SK-N-SH (cell line): ENCODE data around the gene SETD1A. TPM values are rescaled to one million over a fixed set of nuclear protein-coding genes. Genes with fewer than 3 reads are reported as not detected.

Experiments used
- CTCF ChIA-PET: fragments of 300-600, 350-600 bp; formaldehyde crosslinking; extraction: SDS; loops from one replicate; lab custom pipeline; 2021; lab: Yijun Ruan, JAX
- POLR2A ChIA-PET: fragments of 350-600 bp; sonication (Branson Sonifier 250); formaldehyde crosslinking; extraction: SDS; loops from one replicate; lab custom pipeline; 2020; ENCODE audit warnings: antibody characterized with exemption, inconsistent platforms; lab: Yijun Ruan, JAX
- DNase-seq: peaks from one replicate; pipeline ENCODE4 v3.0.0; 2012
- H2AFZ ChIP-seq: fragments of 200-600 bp; sonication (generic); 2 replicates; pipeline ENCODE4 v1.8.1; 2016; ENCODE audit warnings: antibody characterized with exemption, mild to moderate bottlenecking, low read depth
- H3F3A ChIP-seq: fragments of 200-600 bp; sonication (generic); replicated peaks from 2 replicates; pipeline ENCODE3; 2016; ENCODE audit warnings: antibody characterized with exemption, mild to moderate bottlenecking; ENCODE audit not compliant: insufficient read depth
- H3K27ac ChIP-seq, 2 experiments: fragments of 200-500 bp in 1 of 2; fragments of 200-600 bp in 1 of 2; sonication (Bioruptor generic) in 1 of 2; sonication (generic), shearing (Covaris generic) in 1 of 2; 2 replicates each; pipeline versions ENCODE4 v1.5.1 to v1.6.1; 2014 to 2016; ENCODE audit warnings: low read depth in 2 of 2, inconsistent platforms in 1 of 2, low read length in 1 of 2, mild to moderate bottlenecking in 1 of 2, mixed read lengths in 1 of 2
- H3K27me3 ChIP-seq: fragments of 200-600 bp; sonication (generic), shearing (Covaris generic); 2 replicates; pipeline ENCODE4 v1.6.1; 2016; ENCODE audit warnings: mixed run types; ENCODE audit not compliant: insufficient read depth
- H3K36me3 ChIP-seq, 2 experiments: fragments of 200-500 bp in 1 of 2; fragments of 200-600 bp in 1 of 2; sonication (Bioruptor generic) in 1 of 2; sonication (generic) in 1 of 2; replicated peaks in 1 of 2; 2 replicates each; pipeline versions ENCODE3 to v1.5.1; 2014 to 2016; ENCODE audit warnings: low read length in 1 of 2, mild to moderate bottlenecking in 1 of 2; ENCODE audit not compliant: insufficient read depth in 2 of 2, control insufficient read depth in 1 of 2
- H3K4me1 ChIP-seq, 2 experiments: fragments of 200-500 bp in 1 of 2; fragments of 200-600 bp in 1 of 2; sonication (Bioruptor generic) in 1 of 2; sonication (generic), shearing (Covaris generic) in 1 of 2; 2 replicates each; pipeline versions ENCODE4 v1.5.1 to v1.6.1; 2014 to 2016; ENCODE audit warnings: low read depth in 1 of 2, low read length in 1 of 2, mixed run types in 1 of 2; ENCODE audit not compliant: insufficient read depth in 2 of 2, control insufficient read depth in 1 of 2
- H3K4me2 ChIP-seq: fragments of 200-600 bp; sonication (generic), shearing (Covaris generic); 2 replicates; pipeline ENCODE4 v1.6.1; 2017; ENCODE audit warnings: mixed run types
- H3K4me3 ChIP-seq, 2 experiments: fragments of 200-500 bp in 1 of 2; fragments of 200-600 bp in 1 of 2; sonication (Bioruptor generic) in 1 of 2; sonication (generic), shearing (Covaris generic) in 1 of 2; 2 replicates each; pipeline versions ENCODE4 v1.5.1 to v1.8.1; 2014 to 2016; ENCODE audit warnings: low read depth in 2 of 2, inconsistent platforms in 1 of 2, low read length in 1 of 2, mild to moderate bottlenecking in 1 of 2, mixed read lengths in 1 of 2, moderate library complexity in 1 of 2
- H3K79me2 ChIP-seq: fragments of 200-600 bp; sonication (generic); 2 replicates; pipeline ENCODE4 v1.8.1; 2017; ENCODE audit warnings: mild to moderate bottlenecking; ENCODE audit not compliant: insufficient read depth
- H3K9ac ChIP-seq: fragments of 200-600 bp; sonication (generic); 2 replicates; pipeline ENCODE4 v1.6.1; 2017; ENCODE audit warnings: mixed run types
- H3K9me2 ChIP-seq: fragments of 200-600 bp; sonication (generic); 2 replicates; pipeline ENCODE4 v1.6.1; 2017; ENCODE audit warnings: mixed run types
- H3K9me3 ChIP-seq: fragments of 200-600 bp; sonication (generic); 2 replicates; pipeline ENCODE4 v1.6.1; 2017; ENCODE audit warnings: mixed run types, mild to moderate bottlenecking, moderate library complexity
- H4K20me1 ChIP-seq: fragments of 200-600 bp; sonication (generic); 2 replicates; pipeline ENCODE4 v1.6.1; 2017; ENCODE audit warnings: mild to moderate bottlenecking, mixed run types; ENCODE audit not compliant: insufficient read depth
- EP300 ChIP-seq, 2 experiments: IDR thresholded peaks; 2 replicates each; pipeline versions ENCODE4 v1.4.0 to v1.6.1; 2012; ENCODE audit warnings: borderline replicate concordance in 1 of 2, low read depth in 1 of 2, low read length in 1 of 2
- FOSL2 ChIP-seq: IDR thresholded peaks from 2 replicates; pipeline ENCODE4 v1.4.0; 2012; ENCODE audit warnings: low read depth, mild to moderate bottlenecking, moderate library complexity, borderline replicate concordance
- GABPA ChIP-seq: IDR thresholded peaks from 2 replicates; pipeline ENCODE4 v1.4.0; 2012; ENCODE audit warnings: low read depth, mild to moderate bottlenecking
- JUND ChIP-seq: IDR thresholded peaks from 2 replicates; pipeline ENCODE4 v1.4.0; 2012
- MEF2A ChIP-seq: IDR thresholded peaks from 2 replicates; pipeline ENCODE4 v1.4.0; 2012; ENCODE audit warnings: low read depth, borderline replicate concordance
- NFIC ChIP-seq: IDR thresholded peaks from 2 replicates; pipeline ENCODE4 v1.4.0; 2012; ENCODE audit warnings: borderline replicate concordance
- POLR2AphosphoS5 ChIP-seq: IDR thresholded peaks from 2 replicates; pipeline ENCODE4 v1.6.1; 2012; ENCODE audit warnings: low read depth, low read length
- TAF1 ChIP-seq: IDR thresholded peaks from 2 replicates; pipeline ENCODE4 v1.6.1; 2012; ENCODE audit warnings: low read depth, mild to moderate bottlenecking, low read length, moderate library complexity, borderline replicate concordance
- TCF12 ChIP-seq: IDR thresholded peaks from 2 replicates; pipeline ENCODE4 v1.4.0; 2012
- TEAD4 ChIP-seq: IDR thresholded peaks from 2 replicates; pipeline ENCODE4 v1.4.0; 2012; ENCODE audit warnings: mild to moderate bottlenecking, borderline replicate concordance; ENCODE audit not compliant: insufficient read depth
- WGBS: methylation state at CpG from one replicate; pipeline ENCODE4 v1.1.6; 2017; ENCODE audit warnings: low lambda C conversion rate; 5-methylcytosine and 5-hydroxymethylcytosine counted together
- polyA plus RNA-seq, 3 experiments: library from polyadenylated mRNA; depleted of rRNA; stranded (reverse); fragments of >200 nt; gene quantifications; 2 replicates each; pipeline ENCODE4 v1.2.3, GENCODE V29; 2012
- TF ChIP-seq, protein P1 (sequence below): IDR thresholded peaks from 2 replicates; pipeline ENCODE4 v1.4.0; 2012; ENCODE audit warnings: low read depth
- TF ChIP-seq, protein P2 (sequence below): IDR thresholded peaks from 2 replicates; pipeline ENCODE4; 2012

SETD1A gene
- polyA plus RNA-seq, 1 of the 3 experiments (the other 2 are of a cell fraction): 6.8 TPM

DNA sequence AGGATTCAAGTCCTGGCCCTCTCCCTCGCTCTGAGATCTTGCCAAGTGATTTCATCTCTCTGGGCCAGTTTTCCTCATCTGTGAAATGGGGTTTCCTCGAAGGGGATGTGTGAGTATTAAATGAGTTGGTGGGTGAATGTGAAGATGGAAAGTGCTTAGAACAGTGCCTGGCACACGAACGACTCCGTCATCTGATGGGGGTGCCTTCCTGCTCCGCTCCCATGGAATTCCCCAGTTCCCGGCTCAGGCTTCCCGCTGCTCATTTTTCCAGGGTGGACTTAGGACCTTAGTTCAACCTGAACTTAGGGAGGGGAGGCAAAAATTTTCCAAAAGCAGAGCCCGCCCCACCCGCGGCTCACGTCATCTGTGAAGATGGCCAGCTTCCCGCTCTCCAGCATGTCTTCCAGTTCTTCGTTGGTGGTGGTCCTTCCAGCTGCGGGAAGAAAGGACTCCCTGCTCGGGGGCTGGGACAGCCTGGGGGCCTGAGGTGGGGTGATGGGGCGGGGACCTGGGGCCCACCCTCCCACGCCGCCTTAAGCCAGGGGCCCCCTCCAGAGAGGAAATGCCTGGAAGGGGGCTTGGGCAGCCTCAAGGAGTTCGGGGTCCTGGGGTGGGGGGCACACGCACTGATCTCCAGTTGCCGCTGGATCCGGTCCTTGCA lies 38.9 kb downstream of the SETD1A start (continued):
- no peak for TF ChIP-seq TCF12

DNA sequence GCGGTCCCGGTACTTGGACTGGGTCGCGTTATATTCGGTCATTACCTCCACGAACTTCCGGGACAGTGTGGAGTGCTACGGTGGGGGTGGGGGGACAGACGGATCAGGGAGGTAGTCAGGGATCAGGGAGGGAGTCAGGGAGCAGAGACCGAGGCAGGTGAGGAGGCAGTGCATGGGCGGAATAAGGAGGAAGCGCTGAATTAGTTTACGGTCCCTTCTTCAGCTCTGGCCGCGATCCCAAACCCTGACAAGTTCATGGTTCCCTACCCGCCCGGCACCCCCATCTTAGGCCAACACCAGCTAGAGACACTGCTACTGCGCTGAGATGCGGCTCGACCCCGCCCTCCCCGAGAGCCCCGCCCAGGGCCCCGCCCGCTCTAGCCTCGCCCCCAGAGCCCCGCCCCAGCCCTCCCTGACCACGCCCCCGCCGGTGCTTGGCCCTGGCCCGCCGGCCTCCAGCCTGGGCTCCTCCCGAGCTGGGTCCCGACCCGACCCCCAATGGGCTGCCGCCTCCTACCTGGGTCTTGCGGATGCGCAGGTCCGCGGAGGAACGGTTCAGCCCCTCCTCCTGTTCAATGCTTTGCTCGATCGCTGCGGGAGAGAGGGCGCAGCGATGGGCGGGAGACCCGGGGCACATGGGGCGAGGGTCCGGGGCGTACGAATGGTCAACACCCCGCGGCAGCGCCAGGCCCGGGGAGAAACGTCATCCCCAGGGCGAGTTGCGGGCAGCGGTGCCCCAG lies 39.6 kb downstream of the SETD1A start:
- peak overlapping the region in 1 of 2 experiments; percentile 25; a peak in 2 of 4 replicates for H3K4me3 ChIP-seq
- no peaks in the 10 kb centered on the region for H3K9me3 ChIP-seq
- WGBS: 28% methylated on average over 34 of the region's 60 CpGs
- DNase-seq: peak; percentile 97
- peak overlapping the region; percentile 78 for H3K4me2 ChIP-seq
- TF ChIP-seq TAF1: 0 out of 2 replicates have a peak, but pooled peaks have one; percentile 14
- TF ChIP-seq, protein P1, sequence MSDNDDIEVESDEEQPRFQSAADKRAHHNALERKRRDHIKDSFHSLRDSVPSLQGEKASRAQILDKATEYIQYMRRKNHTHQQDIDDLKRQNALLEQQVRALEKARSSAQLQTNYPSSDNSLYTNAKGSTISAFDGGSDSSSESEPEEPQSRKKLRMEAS: no peak
- H2AFZ ChIP-seq: peak overlapping the region; percentile 55; the same call in 1 of the 2 replicates
- CTCF ChIA-PET: interaction anchor here (0.6 to 2.6 kb wide), 4 partner anchors 11 to 145 kb away, joined by 3 to 15 read pairs (median 3); partner anchors contain the start of gene HSD3B7
- H3K79me2 ChIP-seq: no peaks in the 10 kb centered on the region
- H3K9me2 ChIP-seq: no peaks in the 10 kb centered on the region
- POLR2A ChIA-PET: interaction anchor here (1.1 kb wide), 1 partner anchor 9 kb away, joined by 5 read pairs; no protein-coding TSS in a partner anchor
- peaks cover 23% of the 10 kb centered on the region for H3F3A ChIP-seq
- peak overlapping the region; percentile 45 to 92; a peak in 3 of 4 replicates for H3K27ac ChIP-seq
- H4K20me1 ChIP-seq: no peaks in the 10 kb centered on the region
- peaks cover 14 to 18% of the 10 kb centered on the region in 2 experiments; a peak in 3 of 4 replicates for H3K4me1 ChIP-seq
- peaks cover 2 to 3% of the 10 kb centered on the region in 2 experiments for H3K36me3 ChIP-seq
- H3K9ac ChIP-seq: peak overlapping the region; percentile 65
- no peaks in the 10 kb centered on the region for H3K27me3 ChIP-seq

DNA sequence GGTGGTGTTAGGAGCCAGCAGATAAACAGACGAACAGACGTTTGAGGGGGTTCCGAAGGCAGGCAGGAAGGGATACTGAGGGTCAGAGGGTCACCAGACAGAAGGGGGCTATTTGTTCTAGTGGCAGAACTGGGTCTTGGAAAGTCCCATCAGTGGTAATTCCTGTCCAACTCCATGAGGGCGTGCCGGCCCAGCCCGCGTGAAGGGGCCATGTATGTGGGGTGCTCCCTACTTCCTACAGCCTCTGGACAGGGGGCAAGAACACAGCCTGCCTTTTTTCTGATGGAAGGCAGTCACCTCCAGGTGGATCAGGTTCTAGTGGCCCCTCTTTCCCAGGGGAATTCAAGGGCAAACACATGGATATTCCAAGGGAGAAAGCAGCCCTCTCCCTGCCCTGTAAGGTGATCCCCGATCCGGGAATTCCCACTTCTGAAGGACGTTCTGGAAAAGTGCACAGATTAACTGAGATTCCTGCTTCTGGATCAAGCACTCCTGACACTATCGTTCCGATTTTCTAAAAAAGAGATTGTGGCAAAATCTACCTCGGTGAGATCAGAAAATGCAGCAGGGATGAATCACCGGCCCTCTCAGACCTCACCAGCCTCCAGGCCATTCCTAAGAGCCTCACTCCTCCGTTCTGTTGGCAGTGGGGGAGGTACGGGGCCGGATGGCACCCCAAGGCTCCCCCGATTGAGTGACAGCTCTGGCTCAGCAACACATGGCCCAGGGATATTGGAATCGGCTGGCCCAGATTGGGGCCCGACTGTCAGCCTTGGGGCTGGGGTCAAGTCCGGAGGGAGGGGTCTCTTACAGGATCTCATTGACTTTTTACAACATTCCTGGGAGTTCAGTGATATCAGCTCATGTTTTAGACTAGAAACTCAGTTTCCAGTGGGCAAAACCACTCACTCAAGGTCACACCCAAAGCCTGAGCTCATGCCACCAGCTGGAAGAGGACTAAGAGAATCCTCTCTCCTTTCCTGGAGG lies 40.5 kb downstream of the SETD1A start:
- H3K27me3 ChIP-seq: no peaks in the 10 kb centered on the region
- WGBS: 30% methylated on average over 12 of the region's 21 CpGs
- peak overlapping the region; percentile 65 for H3K9ac ChIP-seq
- H3K4me2 ChIP-seq: peak overlapping the region; percentile 78
- DNase-seq: no peak
- H3K9me3 ChIP-seq: no peaks in the 10 kb centered on the region
- H3K36me3 ChIP-seq: peaks cover 2 to 3% of the 10 kb centered on the region in 2 experiments
- 0 out of 2 replicates have a peak, but pooled peaks have one; percentile 17 for TF ChIP-seq GABPA
- TF ChIP-seq POLR2AphosphoS5: peak; percentile 27; the same call in 1 of the 2 replicates
- TF ChIP-seq EP300 (IDR thresholded peaks at IDR 0.05; ENCODE audit: borderline replicate concordance in 1 of 2, low read depth in 1 of 2, low read length in 1 of 2): peak in 1 of 2 experiments; percentile 53; a peak in 1 of 4 replicates
- TF ChIP-seq NFIC: no peak; the same call in 1 of the 2 replicates
- no peak for TF ChIP-seq MEF2A
- TF ChIP-seq JUND: peak; percentile 85; the same call in 1 of the 2 replicates
- TF ChIP-seq FOSL2: peak; percentile 88
- TF ChIP-seq, protein P1: peak; percentile 78
- TF ChIP-seq TEAD4: peak; percentile 35; the same call in 1 of the 2 replicates
- peak; percentile 72 for TF ChIP-seq TCF12
- TF ChIP-seq, protein P2, sequence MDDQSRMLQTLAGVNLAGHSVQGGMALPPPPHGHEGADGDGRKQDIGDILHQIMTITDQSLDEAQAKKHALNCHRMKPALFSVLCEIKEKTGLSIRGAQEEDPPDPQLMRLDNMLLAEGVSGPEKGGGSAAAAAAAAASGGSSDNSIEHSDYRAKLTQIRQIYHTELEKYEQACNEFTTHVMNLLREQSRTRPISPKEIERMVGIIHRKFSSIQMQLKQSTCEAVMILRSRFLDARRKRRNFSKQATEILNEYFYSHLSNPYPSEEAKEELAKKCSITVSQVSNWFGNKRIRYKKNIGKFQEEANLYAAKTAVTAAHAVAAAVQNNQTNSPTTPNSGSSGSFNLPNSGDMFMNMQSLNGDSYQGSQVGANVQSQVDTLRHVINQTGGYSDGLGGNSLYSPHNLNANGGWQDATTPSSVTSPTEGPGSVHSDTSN: peak; percentile 92
- CTCF ChIA-PET: interaction anchor here (0.6 to 2.6 kb wide), 6 partner anchors 12 to 74 kb away, joined by 3 to 15 read pairs (median 4); partner anchors contain the start of genes HSD3B7 and STX1B
- H3F3A ChIP-seq: peaks cover 23% of the 10 kb centered on the region
- H3K9me2 ChIP-seq: no peaks in the 10 kb centered on the region
- peaks cover 16 to 18% of the 10 kb centered on the region in 2 experiments; a peak in 3 of 4 replicates for H3K4me1 ChIP-seq
- H3K79me2 ChIP-seq: no peaks in the 10 kb centered on the region
- peak overlapping the region; percentile 45 to 92 for H3K27ac ChIP-seq
- H2AFZ ChIP-seq: peak overlapping the region; percentile 55
- POLR2A ChIA-PET: interaction anchor here (1.1 kb wide), 1 partner anchor 10 kb away, joined by 5 read pairs; no protein-coding TSS in a partner anchor
- H4K20me1 ChIP-seq: no peaks in the 10 kb centered on the region
- H3K4me3 ChIP-seq: no peak overlapping the region
